Rectal smooth muscle tissue (tissue), 1 donor: ENCODE results near the gene KCNIP4.
A peak's percentile ranks its signal among the peaks of the same experiment; 100 is the strongest.
"Not testable (repeated sequence)": the region's sequence is repeated elsewhere in the genome, so short reads cannot be mapped to it uniquely, and the experiment has no call there.

Experiments used
- H3K27ac ChIP-seq: one replicate; pipeline ENCODE4 v1.7.0; 2013; ENCODE audit warnings: low read depth, low read length, inconsistent platforms
- H3K27me3 ChIP-seq: one replicate; pipeline ENCODE4 v1.7.0; 2013; ENCODE audit warnings: low read length; ENCODE audit not compliant: control insufficient read depth, insufficient read depth
- H3K36me3 ChIP-seq: one replicate; pipeline ENCODE4 v1.7.0; 2013; ENCODE audit warnings: low read length; ENCODE audit not compliant: control insufficient read depth, insufficient read depth
- H3K4me1 ChIP-seq: one replicate; pipeline ENCODE4 v1.7.0; 2013; ENCODE audit warnings: low read length; ENCODE audit not compliant: control insufficient read depth, insufficient read depth
- H3K4me3 ChIP-seq: one replicate; pipeline ENCODE4 v1.7.0; 2013; ENCODE audit warnings: low read length
- H3K9ac ChIP-seq: one replicate; pipeline ENCODE4 v1.7.0; 2013; ENCODE audit warnings: low read length

KCNIP4 gene

GRCh38 chr4:21948347-21949072, at the start of gene KCNIP4:
Gene KCNIP4, minus strand, starts transcription at chr4:21948772.
- Histone ChIP-seq H3K36me3 (no peaks in the 10 kb centered on the region), H3K27ac (no peak within 1 kb of the TSS), H3K27me3 (peaks cover 3% of the 10 kb centered on the region), H3K9ac (no peak within 1 kb of the TSS), H3K4me1 (no peaks in the 10 kb centered on the region), H3K4me3 (peak within 1 kb of the TSS; percentile 70)

- H3K36me3 ChIP-seq, H3K4me1 ChIP-seq, H3K27me3 ChIP-seq, H3K27ac ChIP-seq, H3K4me3 ChIP-seq, H3K9ac ChIP-seq: not testable (repeated sequence)
These were observed 48.0 kb upstream of the KCNIP4 start for GRCh38 chr4:21996618-21997017.

- Histone ChIP-seq H3K27me3 (no peaks in the 10 kb centered on the region), H3K36me3 (no peaks in the 10 kb centered on the region), H3K4me1 (peaks cover 4% of the 10 kb centered on the region), H3K4me3 (no peak overlapping the region), H3K9ac (no peak overlapping the region), H3K27ac (no peak overlapping the region)
These were observed 43.8 kb upstream of the KCNIP4 start for GRCh38 chr4:21992330-21992729.

GRCh38 chr4:21991562-21991961, 43.0 kb upstream of the KCNIP4 start:
- Histone ChIP-seq H3K4me1 (peaks cover 4% of the 10 kb centered on the region), H3K27me3 (no peaks in the 10 kb centered on the region), H3K9ac (no peak overlapping the region), H3K36me3 (no peaks in the 10 kb centered on the region), H3K4me3 (no peak overlapping the region), H3K27ac (peak overlapping the region; percentile 59)

GRCh38 chr4:21991050-21991449, 42.5 kb upstream of the KCNIP4 start:
- no peak overlapping the region for H3K4me3 ChIP-seq
- H3K9ac ChIP-seq: no peak overlapping the region
- H3K36me3 ChIP-seq: no peaks in the 10 kb centered on the region
- peaks cover 4% of the 10 kb centered on the region for H3K4me1 ChIP-seq
- no peaks in the 10 kb centered on the region for H3K27me3 ChIP-seq
- H3K27ac ChIP-seq: peak overlapping the region; percentile 59

- H3K27me3 ChIP-seq: no peaks in the 10 kb centered on the region
- no peak overlapping the region for H3K9ac ChIP-seq
- H3K27ac ChIP-seq: no peak overlapping the region
- no peak overlapping the region for H3K4me3 ChIP-seq
- no peaks in the 10 kb centered on the region for H3K36me3 ChIP-seq
- peaks cover 4% of the 10 kb centered on the region for H3K4me1 ChIP-seq
These were observed 40.8 kb upstream of the KCNIP4 start for GRCh38 chr4:21989351-21989750.

- Histone ChIP-seq H3K27me3 (no peaks in the 10 kb centered on the region), H3K4me1 (peaks cover 4% of the 10 kb centered on the region), H3K9ac (no peak overlapping the region), H3K4me3 (no peak overlapping the region), H3K27ac (no peak overlapping the region), H3K36me3 (no peaks in the 10 kb centered on the region)
These were observed 37.7 kb upstream of the KCNIP4 start for GRCh38 chr4:21986307-21986706.

GRCh38 chr4:21982087-21982486, 33.5 kb upstream of the KCNIP4 start:
- Histone ChIP-seq H3K27ac (no peak overlapping the region), H3K27me3 (no peaks in the 10 kb centered on the region), H3K9ac (no peak overlapping the region), H3K4me3 (no peak overlapping the region), H3K4me1 (no peaks in the 10 kb centered on the region), H3K36me3 (no peaks in the 10 kb centered on the region)

- H3K4me1 ChIP-seq: no peaks in the 10 kb centered on the region
- no peak overlapping the region for H3K4me3 ChIP-seq
- no peaks in the 10 kb centered on the region for H3K27me3 ChIP-seq
- no peak overlapping the region for H3K27ac ChIP-seq
- no peaks in the 10 kb centered on the region for H3K36me3 ChIP-seq
- no peak overlapping the region for H3K9ac ChIP-seq
These were observed 30.6 kb upstream of the KCNIP4 start for GRCh38 chr4:21979196-21979595.

- H3K27ac ChIP-seq: no peak overlapping the region
- no peaks in the 10 kb centered on the region for H3K27me3 ChIP-seq
- no peaks in the 10 kb centered on the region for H3K4me1 ChIP-seq
- H3K36me3 ChIP-seq: no peaks in the 10 kb centered on the region
- no peak overlapping the region for H3K9ac ChIP-seq
- H3K4me3 ChIP-seq: no peak overlapping the region
These were observed 27.6 kb upstream of the KCNIP4 start for GRCh38 chr4:21976166-21976565.

- no peak overlapping the region for H3K4me3 ChIP-seq
- H3K4me1 ChIP-seq: no peaks in the 10 kb centered on the region
- H3K27ac ChIP-seq: no peak overlapping the region
- H3K27me3 ChIP-seq: no peaks in the 10 kb centered on the region
- no peak overlapping the region for H3K9ac ChIP-seq
- H3K36me3 ChIP-seq: no peaks in the 10 kb centered on the region
These were observed 25.3 kb upstream of the KCNIP4 start for GRCh38 chr4:21973850-21974249.

- no peaks in the 10 kb centered on the region for H3K27me3 ChIP-seq
- no peaks in the 10 kb centered on the region for H3K4me1 ChIP-seq
- no peaks in the 10 kb centered on the region for H3K36me3 ChIP-seq
- H3K9ac ChIP-seq: no peak overlapping the region
- no peak overlapping the region for H3K4me3 ChIP-seq
- H3K27ac ChIP-seq: no peak overlapping the region
These were observed 16.3 kb upstream of the KCNIP4 start for GRCh38 chr4:21964762-21965319.

GRCh38 chr4:21962691-21963090, 14.1 kb upstream of the KCNIP4 start:
- H3K4me3 ChIP-seq: no peak overlapping the region
- H3K27me3 ChIP-seq: no peaks in the 10 kb centered on the region
- no peaks in the 10 kb centered on the region for H3K4me1 ChIP-seq
- H3K9ac ChIP-seq: no peak overlapping the region
- H3K27ac ChIP-seq: no peak overlapping the region
- no peaks in the 10 kb centered on the region for H3K36me3 ChIP-seq
